Measurements from ENCODE around the gene FCAR.
"Not testable (repeated sequence)": the region's sequence is repeated elsewhere in the genome, so short reads cannot be mapped to it uniquely, and the experiment has no call there.

FCAR gene

GRCh38 chr19:54906819-54907218 is 32.8 kb downstream of the FCAR start:
- H3K4me1 ChIP-seq (ENCODE audit: low read depth, poor library complexity, severe bottlenecking) = no peaks in the 10 kb centered on the region
- no peaks in the 10 kb centered on the region for H4K20me1 ChIP-seq (ENCODE audit: insufficient read depth)
- H3K79me2 ChIP-seq (ENCODE audit: insufficient read depth, low read depth) = no peaks in the 10 kb centered on the region
- H3K27me3 ChIP-seq (ENCODE audit: insufficient read depth, low read depth) = peaks cover 10% of the 10 kb centered on the region; the same call in 1 of the 2 replicates
- no peak overlapping the region for H2AFZ ChIP-seq (ENCODE audit: low read depth)
- H3K27ac ChIP-seq = no peak overlapping the region
- no peak for TF ChIP-seq CTCF (conservative IDR thresholded peaks at IDR 0.05; ENCODE audit: low read depth, low read length)
- H3K9ac ChIP-seq = no peak overlapping the region
- H3K36me3 ChIP-seq (ENCODE audit: insufficient read depth) = no peaks in the 10 kb centered on the region
- H3K4me3 ChIP-seq (IDR thresholded peaks at IDR 0.05; ENCODE audit: insufficient read depth, low read depth, low read length) = no peak overlapping the region
- H3K4me2 ChIP-seq = no peak overlapping the region

GRCh38 chr19:54907899-54908298 is 33.9 kb downstream of the FCAR start:
- not testable (repeated sequence) for H3K79me2 ChIP-seq (ENCODE audit: insufficient read depth, low read depth); H4K20me1 ChIP-seq (ENCODE audit: insufficient read depth); H3K4me1 ChIP-seq (ENCODE audit: low read depth, poor library complexity, severe bottlenecking); H3K36me3 ChIP-seq (ENCODE audit: insufficient read depth); H3K4me2 ChIP-seq; H3K27ac ChIP-seq; H3K9ac ChIP-seq; H3K4me3 ChIP-seq (IDR thresholded peaks at IDR 0.05; ENCODE audit: insufficient read depth, low read depth, low read length); H2AFZ ChIP-seq (ENCODE audit: low read depth)
- peaks cover 12% of the 10 kb centered on the region; the same call in 1 of the 2 replicates for H3K27me3 ChIP-seq (ENCODE audit: insufficient read depth, low read depth)

DNA sequence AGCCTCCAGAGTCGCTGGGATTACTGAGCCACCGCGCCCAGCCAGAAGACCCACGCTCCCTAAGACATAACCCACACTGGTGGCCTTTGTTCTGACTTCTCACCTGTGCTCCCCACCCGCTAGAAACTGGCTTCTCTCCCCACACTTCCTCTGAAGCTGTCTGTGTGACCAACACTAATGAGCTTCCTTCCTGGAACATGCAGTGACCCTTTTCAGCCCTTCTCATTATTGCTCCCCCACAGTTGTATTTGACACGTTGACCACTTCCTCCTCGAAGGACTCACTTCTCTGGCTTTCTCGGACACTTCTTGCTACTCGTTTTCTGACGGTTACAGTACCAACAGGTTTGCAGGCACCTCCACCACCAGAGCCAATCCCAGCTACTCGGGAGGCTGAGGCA is 42.8 kb downstream of the FCAR start:
- Histone ChIP-seq H3K27me3 (ENCODE audit: insufficient read depth, low read depth) (peaks cover 13% of the 10 kb centered on the region; the same call in 1 of the 2 replicates), H4K20me1 (ENCODE audit: insufficient read depth) (no peaks in the 10 kb centered on the region), H3K36me3 (ENCODE audit: insufficient read depth) (no peaks in the 10 kb centered on the region), H3K27ac (no peak overlapping the region), H3K79me2 (ENCODE audit: insufficient read depth, low read depth) (no peaks in the 10 kb centered on the region), H3K9ac (no peak overlapping the region), H3K4me1 (ENCODE audit: low read depth, poor library complexity, severe bottlenecking) (no peaks in the 10 kb centered on the region), H2AFZ (ENCODE audit: low read depth) (no peak overlapping the region), H3K4me2 (no peak overlapping the region), H3K4me3 (IDR thresholded peaks at IDR 0.05; ENCODE audit: insufficient read depth, low read depth, low read length) (no peak overlapping the region)
- no peak for TF ChIP-seq CTCF (conservative IDR thresholded peaks at IDR 0.05; ENCODE audit: low read depth, low read length)

DNA sequence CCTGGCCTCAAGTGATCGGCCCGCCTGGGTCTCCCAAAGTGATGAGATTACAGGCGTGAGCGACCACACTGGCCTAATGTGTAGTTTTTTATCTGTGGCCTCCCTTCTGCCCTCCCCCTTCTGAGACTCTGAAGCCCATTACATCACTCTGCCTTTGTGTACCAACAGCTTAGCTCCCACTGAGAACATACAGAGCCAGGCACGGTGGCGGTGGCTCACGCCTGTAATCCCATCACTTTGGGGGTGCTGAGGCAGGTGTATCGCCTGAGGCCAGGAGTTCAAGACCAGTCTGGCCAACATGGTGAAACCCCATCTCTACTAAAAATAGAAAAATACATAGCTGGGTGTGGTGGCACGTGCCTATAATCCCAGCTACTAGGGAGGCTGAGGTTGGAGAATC is 44.5 kb downstream of the FCAR start:
- Histone ChIP-seq H4K20me1 (ENCODE audit: insufficient read depth) (no peaks in the 10 kb centered on the region), H3K27ac (no peak overlapping the region), H3K4me2 (no peak overlapping the region), H3K36me3 (ENCODE audit: insufficient read depth) (no peaks in the 10 kb centered on the region), H3K4me1 (ENCODE audit: low read depth, poor library complexity, severe bottlenecking) (no peaks in the 10 kb centered on the region), H3K4me3 (IDR thresholded peaks at IDR 0.05; ENCODE audit: insufficient read depth, low read depth, low read length) (no peak overlapping the region), H3K9ac (no peak overlapping the region), H3K27me3 (ENCODE audit: insufficient read depth, low read depth) (peaks cover 6% of the 10 kb centered on the region; the same call in 1 of the 2 replicates), H3K79me2 (ENCODE audit: insufficient read depth, low read depth) (no peaks in the 10 kb centered on the region), H2AFZ (ENCODE audit: low read depth) (no peak overlapping the region)
- TF ChIP-seq CTCF (conservative IDR thresholded peaks at IDR 0.05; ENCODE audit: low read depth, low read length) = no peak

GRCh38 chr19:54919646-54920563 is 45.9 kb downstream of the FCAR start:
- not testable (repeated sequence) for H3K9ac ChIP-seq; H3K4me2 ChIP-seq; H3K79me2 ChIP-seq (ENCODE audit: insufficient read depth, low read depth); H3K27ac ChIP-seq; H4K20me1 ChIP-seq (ENCODE audit: insufficient read depth); H3K4me1 ChIP-seq (ENCODE audit: low read depth, poor library complexity, severe bottlenecking); H3K27me3 ChIP-seq (ENCODE audit: insufficient read depth, low read depth); H3K4me3 ChIP-seq (IDR thresholded peaks at IDR 0.05; ENCODE audit: insufficient read depth, low read depth, low read length); H3K36me3 ChIP-seq (ENCODE audit: insufficient read depth); H2AFZ ChIP-seq (ENCODE audit: low read depth)

Data from KMS-11 (cell line).